EL (cell line): ENCODE measurements around the gene TRIM68.

Source experiments
- DNase-seq: peaks from one replicate; pipeline ENCODE4 v3.0.0-alpha.2; 2016

Gene TRIM68

GRCh38 chr11:4606231-4607015, 1.6 kb downstream of the TRIM68 start:
- peak; percentile 22 for DNase-seq

GRCh38 chr11:4605057-4605456, 3.0 kb downstream of the TRIM68 start:
- no peak for DNase-seq

- no peak for DNase-seq
These were observed 14.3 kb downstream of the TRIM68 start, which contains the start of gene OR52I1 for GRCh38 chr11:4593739-4594138. TSS of gene OR52I1 (plus strand) at chr11:4594039. CDS start at chr11:4594039, 0 bp downstream.

GRCh38 chr11:4589017-4589416, 19.0 kb downstream of the TRIM68 start:
- DNase-seq: no peak

- no peak for DNase-seq
These were observed 26.6 kb downstream of the TRIM68 start, which contains the start of gene OR52I2 for GRCh38 chr11:4581443-4581842. TSS of gene OR52I2 (plus strand) at chr11:4581743.

- no peak for DNase-seq
These were observed 27.9 kb downstream of the TRIM68 start for GRCh38 chr11:4580124-4580523.

GRCh38 chr11:4578624-4579023, 29.4 kb downstream of the TRIM68 start:
- no peak for DNase-seq

GRCh38 chr11:4577761-4578160, 30.3 kb downstream of the TRIM68 start:
- DNase-seq: no peak

GRCh38 chr11:4576880-4577279, 31.2 kb downstream of the TRIM68 start:
- no peak for DNase-seq

GRCh38 chr11:4569075-4569474, 39.0 kb downstream of the TRIM68 start:
- no peak for DNase-seq

- no peak for DNase-seq
These were observed 42.7 kb downstream of the TRIM68 start for GRCh38 chr11:4565371-4565770.

GRCh38 chr11:4560467-4560866, 47.6 kb downstream of the TRIM68 start:
- DNase-seq: no peak

GRCh38 chr11:4559527-4560440, 48.2 kb downstream of the TRIM68 start:
- no peak for DNase-seq

GRCh38 chr11:4551346-4551979, 56.6 kb downstream of the TRIM68 start:
- DNase-seq: peak; percentile 4
